B cell (primary cell): ENCODE results near the gene WDR35.

Source experiments
- EZH2 ChIP-seq: IDR thresholded peaks from 2 replicates; pipeline ENCODE4 v1.6.1; 2012; ENCODE audit warnings: borderline replicate concordance, low read depth, mild to moderate bottlenecking, moderate library complexity, low read length; ENCODE audit not compliant: insufficient read depth, poor library complexity, severe bottlenecking
- TF ChIP-seq, protein P1 (sequence below): fragments of 200-600 bp; IDR thresholded peaks from one replicate; pipeline ENCODE4 v1.8.0; 2022; ENCODE audit warnings: antibody characterized with exemption, mild to moderate bottlenecking

DNA sequence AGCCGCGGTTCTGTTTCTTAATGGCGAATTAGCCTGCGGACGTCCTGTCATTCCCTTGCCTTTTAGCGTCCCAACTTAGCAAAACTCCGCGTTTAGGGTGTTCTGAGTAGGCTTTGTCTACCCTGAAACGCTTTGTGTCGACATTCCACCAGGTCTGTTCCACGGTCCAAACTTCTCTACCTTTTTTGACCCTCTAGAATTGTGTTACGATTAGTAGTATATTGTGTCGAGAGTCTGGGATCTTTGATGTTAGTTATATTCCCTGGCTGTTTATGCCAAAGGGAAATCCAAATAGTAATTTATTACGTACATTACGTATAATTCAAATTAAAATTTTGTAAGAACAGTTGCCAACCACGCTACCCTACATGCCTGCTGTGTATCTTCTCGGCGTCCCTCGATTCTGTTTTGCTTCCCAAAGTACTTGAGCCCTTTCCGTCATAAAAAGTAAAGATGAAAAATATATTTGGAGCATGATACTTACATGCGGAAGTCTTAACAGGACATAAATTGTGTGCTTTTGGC, 87.6 kb downstream of the WDR35 start:
- TF ChIP-seq, protein P1, sequence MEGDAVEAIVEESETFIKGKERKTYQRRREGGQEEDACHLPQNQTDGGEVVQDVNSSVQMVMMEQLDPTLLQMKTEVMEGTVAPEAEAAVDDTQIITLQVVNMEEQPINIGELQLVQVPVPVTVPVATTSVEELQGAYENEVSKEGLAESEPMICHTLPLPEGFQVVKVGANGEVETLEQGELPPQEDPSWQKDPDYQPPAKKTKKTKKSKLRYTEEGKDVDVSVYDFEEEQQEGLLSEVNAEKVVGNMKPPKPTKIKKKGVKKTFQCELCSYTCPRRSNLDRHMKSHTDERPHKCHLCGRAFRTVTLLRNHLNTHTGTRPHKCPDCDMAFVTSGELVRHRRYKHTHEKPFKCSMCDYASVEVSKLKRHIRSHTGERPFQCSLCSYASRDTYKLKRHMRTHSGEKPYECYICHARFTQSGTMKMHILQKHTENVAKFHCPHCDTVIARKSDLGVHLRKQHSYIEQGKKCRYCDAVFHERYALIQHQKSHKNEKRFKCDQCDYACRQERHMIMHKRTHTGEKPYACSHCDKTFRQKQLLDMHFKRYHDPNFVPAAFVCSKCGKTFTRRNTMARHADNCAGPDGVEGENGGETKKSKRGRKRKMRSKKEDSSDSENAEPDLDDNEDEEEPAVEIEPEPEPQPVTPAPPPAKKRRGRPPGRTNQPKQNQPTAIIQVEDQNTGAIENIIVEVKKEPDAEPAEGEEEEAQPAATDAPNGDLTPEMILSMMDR, result no peak
- no peak for TF ChIP-seq EZH2
